ENCODE results near the gene RCAN3.
"Not testable (repeated sequence)": the region's sequence is repeated elsewhere in the genome, so short reads cannot be mapped to it uniquely, and the experiment has no call there.

Gene RCAN3

GRCh38 chr1:24486331-24487065, 16.1 kb upstream of the RCAN3 start:
- no peak for DNase-seq (ENCODE audit: low read depth)

DNA sequence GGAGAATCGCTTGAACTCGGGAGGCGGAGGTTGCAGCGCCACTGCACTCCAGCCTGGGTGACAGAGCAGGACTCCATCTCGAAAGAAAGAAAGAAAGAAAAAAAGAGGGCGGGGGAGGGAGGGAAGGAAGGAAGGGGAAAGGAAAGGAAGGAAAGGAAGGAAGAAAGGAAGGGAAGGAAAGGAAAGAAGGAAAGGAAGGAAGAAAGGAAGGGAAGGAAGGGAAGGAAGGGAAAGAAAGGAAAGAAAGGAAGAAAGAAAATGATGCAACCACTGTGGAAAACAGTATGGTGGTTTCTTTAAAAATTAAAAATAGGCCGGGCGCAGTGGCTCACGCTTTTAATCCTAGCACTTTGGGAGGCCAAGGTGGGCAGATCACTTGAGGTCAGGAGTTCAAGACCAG, 15.2 kb upstream of the RCAN3 start:
- DNase-seq (ENCODE audit: low read depth): no peak

- DNase-seq (ENCODE audit: low read depth): peak; percentile 69
Observed at GRCh38 chr1:24488159-24488558, 14.5 kb upstream of the RCAN3 start.

- no peak for DNase-seq (ENCODE audit: low read depth)
Observed at GRCh38 chr1:24489674-24490073, 13.0 kb upstream of the RCAN3 start.

- no peak for DNase-seq (ENCODE audit: low read depth)
Observed at GRCh38 chr1:24490101-24490781, 12.4 kb upstream of the RCAN3 start.

DNA sequence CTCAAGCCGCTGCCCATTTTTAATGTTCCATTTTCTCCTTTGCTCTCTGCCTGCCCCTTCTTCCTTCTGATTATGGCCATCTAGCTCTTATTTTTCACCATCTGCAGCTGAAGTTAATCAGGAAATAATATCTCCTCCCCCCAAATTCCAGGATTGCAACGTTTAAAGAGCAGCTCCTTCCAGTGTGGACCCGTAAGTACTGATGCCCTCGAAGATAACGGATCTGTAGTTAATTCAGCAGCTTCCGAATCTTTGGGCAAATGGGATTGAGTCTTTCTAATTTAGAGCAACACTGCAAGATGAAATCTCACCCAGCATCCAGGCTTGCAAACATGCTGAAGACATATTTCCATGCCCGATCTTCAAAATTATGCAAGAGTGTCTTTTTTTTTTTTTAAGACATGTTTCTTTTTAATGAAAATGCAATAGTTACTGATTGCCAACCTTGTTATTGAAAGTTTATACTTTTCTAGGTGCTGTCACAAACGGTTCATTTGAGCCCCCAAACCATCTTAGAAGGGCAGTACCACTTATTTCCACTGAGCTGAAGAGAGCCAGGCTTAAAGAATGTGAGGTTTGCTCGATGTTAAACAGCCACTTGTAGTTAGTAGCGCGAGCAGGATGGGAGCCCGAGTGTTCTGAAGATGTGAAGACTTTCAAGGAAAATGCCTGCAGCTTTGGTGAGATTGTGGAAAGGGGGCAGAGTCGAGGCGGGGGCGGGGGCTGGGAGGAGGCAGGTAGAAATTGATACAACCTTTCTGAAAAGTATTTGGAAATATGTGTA, 10.9 kb upstream of the RCAN3 start:
- DNase-seq (ENCODE audit: low read depth): no peak

- not testable (repeated sequence) for DNase-seq (ENCODE audit: low read depth)
Observed at GRCh38 chr1:24492935-24493334, 9.7 kb upstream of the RCAN3 start.

- DNase-seq (ENCODE audit: low read depth): no peak
Observed at GRCh38 chr1:24493785-24494184, 8.9 kb upstream of the RCAN3 start.

- DNase-seq (ENCODE audit: low read depth): no peak
Observed at GRCh38 chr1:24498589-24498988, 4.0 kb upstream of the RCAN3 start.

- no peak for DNase-seq (ENCODE audit: low read depth)
Observed at GRCh38 chr1:24500448-24501048, 2.1 kb upstream of the RCAN3 start.

- DNase-seq (ENCODE audit: low read depth): no peak
Observed at GRCh38 chr1:24501371-24502064, 1.1 kb upstream of the RCAN3 start.

DNA sequence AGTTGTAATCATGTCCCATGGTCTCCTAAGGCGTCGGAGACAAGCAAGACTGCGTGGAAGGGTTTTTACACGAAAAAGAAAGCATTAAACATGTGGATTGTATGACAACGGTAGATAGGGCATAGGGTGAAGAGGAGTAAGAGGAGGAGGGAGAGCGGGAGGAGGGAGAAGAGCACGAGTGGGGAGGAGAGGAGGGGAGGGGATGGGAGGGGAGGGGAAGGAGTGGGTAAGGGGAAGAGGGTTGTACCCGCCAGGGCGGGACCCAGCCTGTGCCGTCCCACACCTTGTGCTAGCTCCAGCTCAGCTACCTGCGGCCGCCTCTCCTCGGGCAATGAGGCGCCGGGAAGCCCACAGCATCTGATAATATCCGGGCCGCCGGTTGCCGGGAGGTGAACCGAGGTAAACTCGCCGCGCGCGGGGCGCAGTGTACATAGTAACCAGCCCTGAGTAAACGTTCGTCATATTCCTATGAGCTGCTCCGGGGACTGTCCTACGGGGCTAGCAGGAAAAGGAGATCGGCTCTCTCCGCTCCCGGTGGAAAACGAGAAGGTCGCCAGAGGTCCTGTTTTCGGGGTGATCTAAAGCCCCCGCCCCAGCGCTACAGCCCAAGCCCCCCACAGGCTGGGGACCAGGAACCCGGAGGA, 449 bp upstream of the RCAN3 start:
- peak; percentile 63 for DNase-seq (ENCODE audit: low read depth)

DNA sequence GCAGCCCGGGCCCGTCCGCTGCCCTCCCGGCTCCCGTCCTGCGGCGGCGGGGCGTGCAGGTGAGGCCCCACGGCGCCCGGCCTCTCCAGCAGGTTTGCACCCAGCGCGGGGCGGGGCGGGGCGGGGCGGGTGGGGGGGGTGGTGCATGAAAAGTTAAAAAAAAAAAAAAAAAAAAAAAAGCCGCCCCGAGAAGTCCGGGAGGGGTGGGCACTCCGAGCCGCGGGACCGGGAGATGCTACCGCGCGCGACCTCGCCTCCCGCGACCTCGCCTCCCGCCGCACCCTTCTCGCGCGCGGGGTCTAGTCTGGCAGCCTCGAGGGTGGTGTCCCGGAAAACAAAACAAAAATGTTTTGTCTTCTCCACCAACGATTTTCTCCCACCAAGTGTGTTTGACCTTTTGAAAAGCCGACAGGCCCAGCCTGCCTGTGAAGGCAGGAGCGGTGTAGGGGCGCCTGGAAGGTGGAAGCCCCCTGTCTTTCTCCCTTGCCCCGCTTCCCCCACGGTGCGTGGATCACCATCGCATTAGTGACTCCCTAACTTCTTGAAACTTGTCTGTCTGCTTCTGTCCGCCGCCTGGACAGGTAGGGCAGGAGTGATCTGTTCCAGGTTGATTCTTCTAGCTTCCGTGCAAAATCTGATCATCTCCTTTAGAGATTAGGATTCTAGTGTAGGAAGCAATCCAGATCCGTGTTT, 569 bp downstream of the RCAN3 start:
- no peak for DNase-seq (ENCODE audit: low read depth)

- no peak for DNase-seq (ENCODE audit: low read depth)
Observed at GRCh38 chr1:24503870-24504523, 1.4 kb downstream of the RCAN3 start.

- DNase-seq (ENCODE audit: low read depth): no peak
Observed at GRCh38 chr1:24504560-24504959, 1.9 kb downstream of the RCAN3 start.

GRCh38 chr1:24505816-24506215, 3.2 kb downstream of the RCAN3 start:
- DNase-seq (ENCODE audit: low read depth): no peak

GRCh38 chr1:24506691-24507381, 4.2 kb downstream of the RCAN3 start:
- no peak for DNase-seq (ENCODE audit: low read depth)

DNA sequence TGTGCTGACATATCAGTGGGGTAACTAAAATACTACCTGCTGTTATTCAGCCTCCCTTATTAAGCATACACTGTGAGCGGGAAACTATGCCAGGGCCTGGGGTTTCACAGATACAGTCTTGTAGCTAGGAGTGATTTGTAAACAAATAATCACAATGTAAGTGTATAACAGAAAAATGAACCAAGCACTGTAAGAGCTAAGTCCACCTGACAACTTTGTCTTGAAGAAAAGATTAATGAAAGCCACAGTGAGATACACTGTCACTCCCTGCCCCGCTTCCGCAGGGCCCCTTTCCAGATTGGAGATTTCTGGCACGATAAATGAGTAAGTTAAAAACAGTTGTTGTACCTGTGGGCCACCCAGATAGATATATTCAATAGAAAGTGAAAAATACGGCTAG, 4.8 kb downstream of the RCAN3 start:
- DNase-seq (ENCODE audit: low read depth): no peak

- no peak for DNase-seq (ENCODE audit: low read depth)
Observed at GRCh38 chr1:24508911-24509310, 6.3 kb downstream of the RCAN3 start.

DNA sequence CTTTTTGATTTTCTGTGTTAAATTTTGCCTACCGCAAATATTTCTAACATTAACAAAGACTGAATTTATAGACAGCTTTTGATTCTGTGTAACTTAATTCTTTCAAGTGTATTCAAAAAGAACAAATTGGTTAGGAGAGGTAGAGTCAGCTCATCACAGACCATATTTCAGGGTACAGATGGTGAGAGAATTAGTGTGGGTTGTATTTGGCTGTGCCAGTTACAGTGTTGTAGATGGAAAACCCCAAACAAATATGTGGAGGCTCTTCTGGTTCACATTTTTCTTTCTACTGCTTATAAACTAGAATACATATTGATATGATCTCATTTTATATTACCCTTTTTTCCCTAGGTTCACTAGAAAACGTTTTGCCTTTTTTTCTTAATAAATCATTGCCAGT, 11.1 kb downstream of the RCAN3 start:
- no peak for DNase-seq (ENCODE audit: low read depth)
